Keratinocyte (primary cell): Measurements from ENCODE around the gene NANOS1. TPM values are rescaled to one million over a fixed set of nuclear protein-coding genes. Genes with fewer than 3 reads are reported as not detected.

Source experiments
- DNase-seq: peaks from one replicate; pipeline ENCODE4 v3.0.0-alpha.2; 2011; ENCODE audit warnings: low read depth, missing footprints, low spot score
- FAIRE-seq: peaks from 2 replicates; lab custom pipeline; 2011; peaks lifted over from hg19 to GRCh38; lab: Jason Lieb, UNC
- H2AFZ ChIP-seq: 2 replicates; pipeline ENCODE4 v1.6.0; 2012; ENCODE audit warnings: low read length, control low read depth, inconsistent platforms; ENCODE audit not compliant: control insufficient read depth
- H3K27ac ChIP-seq: 2 replicates; pipeline ENCODE4 v1.5.1; 2011; ENCODE audit warnings: low read length; ENCODE audit not compliant: control insufficient read depth, insufficient read depth
- H3K27me3 ChIP-seq: 3 replicates; pipeline ENCODE4 v1.6.0; 2011; ENCODE audit warnings: low read length; ENCODE audit not compliant: control insufficient read depth, insufficient read depth; ENCODE audit errors: extremely low read depth
- H3K36me3 ChIP-seq, 2 experiments: 2 replicates in 1 of 2; 3 replicates in 1 of 2; pipeline ENCODE4 v1.5.1; 2011; ENCODE audit warnings: low read length in 2 of 2, mild to moderate bottlenecking in 1 of 2; ENCODE audit not compliant: control insufficient read depth in 2 of 2, insufficient read depth in 2 of 2; ENCODE audit errors: extremely low read depth in 1 of 2
- H3K4me1 ChIP-seq: 3 replicates; pipeline ENCODE4 v1.5.1; 2011; ENCODE audit warnings: low read length; ENCODE audit not compliant: control insufficient read depth, insufficient read depth; ENCODE audit errors: extremely low read depth
- H3K4me2 ChIP-seq: 3 replicates; pipeline ENCODE4 v1.6.0; 2011; ENCODE audit warnings: low read depth, low read length; ENCODE audit not compliant: control insufficient read depth, insufficient read depth; ENCODE audit errors: extremely low read depth
- H3K4me3 ChIP-seq, 3 experiments: fragments of 200-600 bp in 1 of 3; sonication (generic) in 1 of 3; 2 replicates in 2 of 3; 3 replicates in 1 of 3; pipeline ENCODE4 v1.5.1; 2011 to 2016; ENCODE audit warnings: low read length in 3 of 3, mild to moderate bottlenecking in 3 of 3, control low read depth in 2 of 3, inconsistent platforms in 1 of 3, low read depth in 1 of 3, mixed read lengths in 1 of 3, mixed run types in 1 of 3, moderate library complexity in 1 of 3; ENCODE audit not compliant: control insufficient read depth in 2 of 3, insufficient read depth in 2 of 3; ENCODE audit errors: extremely low read depth in 1 of 3
- H3K79me2 ChIP-seq: 2 replicates; pipeline ENCODE4 v1.6.0; 2012; ENCODE audit warnings: low read length; ENCODE audit not compliant: control insufficient read depth, insufficient read depth
- H3K9ac ChIP-seq: 3 replicates; pipeline ENCODE4 v1.6.0; 2011; ENCODE audit warnings: low read length; ENCODE audit not compliant: control insufficient read depth, insufficient read depth; ENCODE audit errors: extremely low read depth
- H3K9me1 ChIP-seq: 3 replicates; pipeline ENCODE4 v1.6.0; 2011; ENCODE audit warnings: low read length; ENCODE audit not compliant: control insufficient read depth, insufficient read depth; ENCODE audit errors: extremely low read depth
- H3K9me3 ChIP-seq: 2 replicates; pipeline ENCODE4 v1.5.1; 2012; ENCODE audit warnings: low read depth, low read length; ENCODE audit not compliant: control insufficient read depth
- H4K20me1 ChIP-seq: 3 replicates; pipeline ENCODE4 v1.6.0; 2011; ENCODE audit warnings: low read length; ENCODE audit not compliant: control insufficient read depth, insufficient read depth; ENCODE audit errors: extremely low read depth
- EZH2 ChIP-seq: IDR thresholded peaks from one replicate; pipeline ENCODE4 v1.6.1; 2012; ENCODE audit warnings: inconsistent platforms, mild to moderate bottlenecking, low read length, moderate library complexity
- dilution Hi-C: fragments of 300-500 bp; cut with MboI; formaldehyde crosslinking; loops from one replicate; pipeline ENCODE4 v1.7.0; 2020; ENCODE audit warnings: low sequenced_read_pairs; ENCODE audit not compliant: extremely low pct_ligation_motif_present
- polyA plus RNA-seq, 5 experiments: library from polyadenylated mRNA; depleted of rRNA in 3 of 5; stranded (reverse) in 3 of 5; stranded (forward) in 1 of 5; unstranded in 1 of 5; fragments of >200 nt; gene quantifications; 1 replicate in 1 of 5; 2 replicates in 3 of 5; 3 replicates in 1 of 5; pipeline versions ENCODE4 v1.2.1 to v1.2.3, GENCODE V29; 2011 to 2012; ENCODE audit warnings: missing spikeins in 2 of 5, low read depth in 1 of 5, low replicate concordance in 1 of 5
- TF ChIP-seq, protein P1 (sequence below), 3 experiments: IDR thresholded peaks in 1 of 3; conservative IDR thresholded peaks in 1 of 3; optimal IDR thresholded peaks in 1 of 3; 2 replicates in 2 of 3; 3 replicates in 1 of 3; pipeline versions ENCODE3 to v1.5.1; 2011; ENCODE audit warnings: low read length in 3 of 3, mild to moderate bottlenecking in 3 of 3, moderate library complexity in 2 of 3, control low read depth in 1 of 3, inconsistent platforms in 1 of 3; ENCODE audit not compliant: insufficient read depth in 2 of 3; ENCODE audit errors: extremely low read depth in 1 of 3

Gene NANOS1
- polyA plus RNA-seq, 1 donor (not counting 4 experiments of a cell fraction or from before 2014, with no cell fraction given) = 2.1 TPM

- Histone ChIP-seq H3K4me1 (no peaks in the 10 kb centered on the region), H3K9me1 (no peaks in the 10 kb centered on the region), H3K9ac (no peak overlapping the region), H3K27ac (no peak overlapping the region), H3K36me3 (no peaks in the 10 kb centered on the region), H4K20me1 (no peaks in the 10 kb centered on the region), H3K27me3 (no peaks in the 10 kb centered on the region), H2AFZ (no peak overlapping the region), H3K9me3 (no peaks in the 10 kb centered on the region), H3K4me2 (no peak overlapping the region), H3K79me2 (no peaks in the 10 kb centered on the region), H3K4me3 (no peak overlapping the region)
- DNase-seq (no peak), FAIRE-seq (no peak)
- TF ChIP-seq EZH2 = no peak
- TF ChIP-seq, protein P1, sequence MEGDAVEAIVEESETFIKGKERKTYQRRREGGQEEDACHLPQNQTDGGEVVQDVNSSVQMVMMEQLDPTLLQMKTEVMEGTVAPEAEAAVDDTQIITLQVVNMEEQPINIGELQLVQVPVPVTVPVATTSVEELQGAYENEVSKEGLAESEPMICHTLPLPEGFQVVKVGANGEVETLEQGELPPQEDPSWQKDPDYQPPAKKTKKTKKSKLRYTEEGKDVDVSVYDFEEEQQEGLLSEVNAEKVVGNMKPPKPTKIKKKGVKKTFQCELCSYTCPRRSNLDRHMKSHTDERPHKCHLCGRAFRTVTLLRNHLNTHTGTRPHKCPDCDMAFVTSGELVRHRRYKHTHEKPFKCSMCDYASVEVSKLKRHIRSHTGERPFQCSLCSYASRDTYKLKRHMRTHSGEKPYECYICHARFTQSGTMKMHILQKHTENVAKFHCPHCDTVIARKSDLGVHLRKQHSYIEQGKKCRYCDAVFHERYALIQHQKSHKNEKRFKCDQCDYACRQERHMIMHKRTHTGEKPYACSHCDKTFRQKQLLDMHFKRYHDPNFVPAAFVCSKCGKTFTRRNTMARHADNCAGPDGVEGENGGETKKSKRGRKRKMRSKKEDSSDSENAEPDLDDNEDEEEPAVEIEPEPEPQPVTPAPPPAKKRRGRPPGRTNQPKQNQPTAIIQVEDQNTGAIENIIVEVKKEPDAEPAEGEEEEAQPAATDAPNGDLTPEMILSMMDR (optimal IDR thresholded peaks at IDR 0.05 in 1 of 3, IDR thresholded peaks at IDR 0.05 in 1 of 3, conservative IDR thresholded peaks at IDR 0.05 in 1 of 3; ENCODE audit: extremely low read depth in 1 of 3, insufficient read depth in 2 of 3, low read length in 3 of 3) = no peak
- dilution Hi-C loops = no loop called here
Measured at GRCh38 chr10:118997379-118997778, 32.1 kb upstream of the NANOS1 start.

GRCh38 chr10:118998183-118998582 is 31.3 kb upstream of the NANOS1 start:
- Histone ChIP-seq H3K27me3 (no peaks in the 10 kb centered on the region), H3K9me3 (no peaks in the 10 kb centered on the region), H2AFZ (no peak overlapping the region), H3K9ac (no peak overlapping the region), H3K4me3 (no peak overlapping the region), H3K27ac (no peak overlapping the region), H3K4me2 (no peak overlapping the region), H3K36me3 (no peaks in the 10 kb centered on the region), H3K79me2 (no peaks in the 10 kb centered on the region), H3K9me1 (no peaks in the 10 kb centered on the region), H4K20me1 (no peaks in the 10 kb centered on the region), H3K4me1 (no peaks in the 10 kb centered on the region)
- TF ChIP-seq, protein P1 (optimal IDR thresholded peaks at IDR 0.05 in 1 of 3, IDR thresholded peaks at IDR 0.05 in 1 of 3, conservative IDR thresholded peaks at IDR 0.05 in 1 of 3; ENCODE audit: extremely low read depth in 1 of 3, insufficient read depth in 2 of 3, low read length in 3 of 3) = no peak
- no peak for TF ChIP-seq EZH2
- FAIRE-seq = no peak
- dilution Hi-C loops = no loop called here
- DNase-seq = no peak
